Activated CD4-positive, alpha-beta memory T cell treated with anti-CD3 and anti-CD28 coated beads, Interleukin-2, amount 10 ng/mL, durations not matched to agents 7 days and 5 days (primary cell): ENCODE results near the gene LHFPL4. TPM values are rescaled to one million over a fixed set of nuclear protein-coding genes. Genes with fewer than 3 reads are reported as not detected.
"Not testable (repeated sequence)": the region's sequence is repeated elsewhere in the genome, so short reads cannot be mapped to it uniquely, and the experiment has no call there.

Source experiments
- CTCF ChIA-PET: fragments of 350-600 bp; sonication (Branson Sonifier 250); formaldehyde crosslinking; loops from one replicate; lab custom pipeline; 2021; ENCODE audit warnings: antibody characterized with exemption, inconsistent platforms; lab: Charles Lee
- POLR2A ChIA-PET: fragments of 350-600 bp; sonication (Branson Sonifier 250); formaldehyde crosslinking; loops from one replicate; lab custom pipeline; 2021; ENCODE audit warnings: antibody characterized with exemption; lab: Charles Lee
- DNase-seq: peaks from one replicate; pipeline ENCODE4 v3.0.0-alpha.2; 2020
- H3K27ac Mint-ChIP-seq: one replicate; pipeline ENCODE4 v1.8.0; 2021; ENCODE audit warnings: mild to moderate bottlenecking, mixed read lengths
- H3K27me3 Mint-ChIP-seq: one replicate; pipeline ENCODE4 v1.8.0; 2021; ENCODE audit warnings: mixed read lengths
- H3K36me3 Mint-ChIP-seq: one replicate; pipeline ENCODE4 v1.8.0; 2021; ENCODE audit warnings: low read depth, mixed read lengths
- H3K4me1 Mint-ChIP-seq: one replicate; pipeline ENCODE4 v1.8.0; 2021; ENCODE audit warnings: mixed read lengths
- H3K4me3 Mint-ChIP-seq: one replicate; pipeline ENCODE4 v1.8.0; 2021; ENCODE audit warnings: mild to moderate bottlenecking, mixed read lengths
- H3K9me3 Mint-ChIP-seq: one replicate; pipeline ENCODE4 v1.8.0; 2021; ENCODE audit warnings: mixed read lengths
- total RNA-seq, 2 experiments: library from RNA; stranded (reverse); gene quantifications; one replicate each; pipeline ENCODE4 v1.2.3, GENCODE V29; 2021

LHFPL4 gene
- total RNA-seq, 2 experiments from 2014 or later, result 0.05 TPM; not detected in 1

GRCh38 chr3:9512456-9513045 is 41.1 kb downstream of the LHFPL4 start:
- H3K4me3 Mint-ChIP-seq, result no peak overlapping the region
- peaks cover 20% of the 10 kb centered on the region for H3K27me3 Mint-ChIP-seq
- CTCF ChIA-PET, result interaction anchor here (3.4 kb wide), 1 partner anchor 11 kb away, joined by 15 read pairs; no protein-coding TSS in a partner anchor
- no peak for DNase-seq
- H3K9me3 Mint-ChIP-seq, result no peaks in the 10 kb centered on the region
- H3K4me1 Mint-ChIP-seq, result no peaks in the 10 kb centered on the region
- POLR2A ChIA-PET, result no interaction called here
- H3K27ac Mint-ChIP-seq, result no peak overlapping the region
- H3K36me3 Mint-ChIP-seq, result no peaks in the 10 kb centered on the region

GRCh38 chr3:9508781-9509180 is 44.8 kb downstream of the LHFPL4 start:
- Mint-ChIP-seq H3K4me3 (no peak overlapping the region), H3K27ac (no peak overlapping the region), H3K4me1 (no peaks in the 10 kb centered on the region), H3K36me3 (no peaks in the 10 kb centered on the region), H3K9me3 (no peaks in the 10 kb centered on the region), H3K27me3 (peaks cover 17% of the 10 kb centered on the region)
- DNase-seq, result no peak
- POLR2A ChIA-PET, result no interaction called here
- CTCF ChIA-PET, result no interaction called here

GRCh38 chr3:9507586-9508578 is 45.7 kb downstream of the LHFPL4 start:
- Mint-ChIP-seq H3K9me3 (no peaks in the 10 kb centered on the region), H3K4me3 (no peak overlapping the region)

GRCh38 chr3:9503283-9503682 is 50.3 kb downstream of the LHFPL4 start:
- Mint-ChIP-seq H3K36me3 (no peaks in the 10 kb centered on the region), H3K27ac (no peak overlapping the region), H3K27me3 (peaks cover 26% of the 10 kb centered on the region), H3K4me1 (peaks cover 2% of the 10 kb centered on the region), H3K4me3 (no peak overlapping the region), H3K9me3 (no peaks in the 10 kb centered on the region)
- ChIA-PET POLR2A (no interaction called here), CTCF (interaction anchor here (0.6 to 4.1 kb wide), 19 partner anchors 8 to 536 kb away, joined by 3 to 28 read pairs (median 4); partner anchors contain the start of genes ARPC4 and OGG1)
- DNase-seq, result peak; percentile 78

More at GRCh38 chr3:9507586-9508578, 45.7 kb downstream of the LHFPL4 start:
- ChIA-PET POLR2A (interaction anchor here (1.1 kb wide), 1 partner anchor 15 kb away, joined by 3 read pairs; no protein-coding TSS in a partner anchor), CTCF (no interaction called here)
- H3K4me1 Mint-ChIP-seq, result no peaks in the 10 kb centered on the region
- H3K27ac Mint-ChIP-seq, result no peak overlapping the region
- H3K27me3 Mint-ChIP-seq, result peaks cover 17% of the 10 kb centered on the region
- no peaks in the 10 kb centered on the region for H3K36me3 Mint-ChIP-seq
- no peak for DNase-seq

GRCh38 chr3:9501226-9501625 is 52.4 kb downstream of the LHFPL4 start:
- no peaks in the 10 kb centered on the region for H3K36me3 Mint-ChIP-seq
- no peaks in the 10 kb centered on the region for H3K9me3 Mint-ChIP-seq
- H3K4me3 Mint-ChIP-seq, result no peak overlapping the region
- H3K27ac Mint-ChIP-seq, result no peak overlapping the region
- POLR2A ChIA-PET, result interaction anchor here (1.5 kb wide), 1 partner anchor 140 kb away, joined by 3 read pairs; no protein-coding TSS in a partner anchor
- H3K27me3 Mint-ChIP-seq, result peaks cover 24% of the 10 kb centered on the region
- no peak for DNase-seq
- H3K4me1 Mint-ChIP-seq, result peaks cover 2% of the 10 kb centered on the region
- CTCF ChIA-PET, result interaction anchor here (0.6 to 4.1 kb wide), 11 partner anchors 9 to 226 kb away, joined by 3 to 15 read pairs (median 3); no protein-coding TSS in a partner anchor

- Mint-ChIP-seq H3K9me3 (no peaks in the 10 kb centered on the region), H3K4me3 (no peak overlapping the region), H3K27me3 (peaks cover 24% of the 10 kb centered on the region), H3K36me3 (no peaks in the 10 kb centered on the region), H3K27ac (no peak overlapping the region), H3K4me1 (peaks cover 2% of the 10 kb centered on the region)
- peak; percentile 77 for DNase-seq
- CTCF ChIA-PET, result interaction anchor here (0.6 to 4.1 kb wide), 10 partner anchors 8 to 227 kb away, joined by 3 to 15 read pairs (median 4); no protein-coding TSS in a partner anchor
- POLR2A ChIA-PET, result interaction anchor here (0.6 kb wide), 1 partner anchor 963 kb away, joined by 3 read pairs; no protein-coding TSS in a partner anchor
Measured at GRCh38 chr3:9500108-9501050, 53.2 kb downstream of the LHFPL4 start.

- H3K4me1 Mint-ChIP-seq, result peaks cover 2% of the 10 kb centered on the region
- no peak overlapping the region for H3K4me3 Mint-ChIP-seq
- no peak overlapping the region for H3K27ac Mint-ChIP-seq
- H3K27me3 Mint-ChIP-seq, result peaks cover 21% of the 10 kb centered on the region
- no peaks in the 10 kb centered on the region for H3K36me3 Mint-ChIP-seq
- DNase-seq, result no peak
- ChIA-PET POLR2A (interaction anchor here (0.6 kb wide), 1 partner anchor 964 kb away, joined by 3 read pairs; no protein-coding TSS in a partner anchor), CTCF (interaction anchor here (0.6 to 4.1 kb wide), 2 partner anchors 13 to 33 kb away, joined by 3 to 15 read pairs; no protein-coding TSS in a partner anchor)
- H3K9me3 Mint-ChIP-seq, result no peaks in the 10 kb centered on the region
Measured at GRCh38 chr3:9499455-9500107, 54.0 kb downstream of the LHFPL4 start.

- no peaks in the 10 kb centered on the region for H3K36me3 Mint-ChIP-seq
- H3K4me1 Mint-ChIP-seq, result peaks cover 2% of the 10 kb centered on the region
- H3K27me3 Mint-ChIP-seq, result peaks cover 21% of the 10 kb centered on the region
- ChIA-PET POLR2A (no interaction called here), CTCF (interaction anchor here (0.9 kb wide), 1 partner anchor 145 kb away, joined by 5 read pairs; no protein-coding TSS in a partner anchor)
- DNase-seq, result no peak
- no peak overlapping the region for H3K27ac Mint-ChIP-seq
- no peaks in the 10 kb centered on the region for H3K9me3 Mint-ChIP-seq
- no peak overlapping the region for H3K4me3 Mint-ChIP-seq
Measured at GRCh38 chr3:9498781-9499180, 54.8 kb downstream of the LHFPL4 start.

GRCh38 chr3:9497821-9498565 is 55.6 kb downstream of the LHFPL4 start:
- CTCF ChIA-PET, result interaction anchor here (0.9 kb wide), 1 partner anchor 145 kb away, joined by 5 read pairs; no protein-coding TSS in a partner anchor
- Mint-ChIP-seq H3K4me3 (no peak overlapping the region), H3K4me1 (peaks cover 2% of the 10 kb centered on the region), H3K36me3 (no peaks in the 10 kb centered on the region), H3K9me3 (no peaks in the 10 kb centered on the region), H3K27me3 (peaks cover 21% of the 10 kb centered on the region), H3K27ac (no peak overlapping the region)
- no peak for DNase-seq
- POLR2A ChIA-PET, result no interaction called here

- POLR2A ChIA-PET, result no interaction called here
- peaks cover 2% of the 10 kb centered on the region for H3K4me1 Mint-ChIP-seq
- no peak overlapping the region for H3K4me3 Mint-ChIP-seq
- H3K9me3 Mint-ChIP-seq, result no peaks in the 10 kb centered on the region
- CTCF ChIA-PET, result no interaction called here
- no peak for DNase-seq
- no peak overlapping the region for H3K27ac Mint-ChIP-seq
- H3K36me3 Mint-ChIP-seq, result no peaks in the 10 kb centered on the region
- H3K27me3 Mint-ChIP-seq, result peaks cover 19% of the 10 kb centered on the region
Measured at GRCh38 chr3:9496893-9497292, 56.7 kb downstream of the LHFPL4 start.

- not testable (repeated sequence) for H3K27ac Mint-ChIP-seq, H3K27me3 Mint-ChIP-seq, DNase-seq, H3K4me3 Mint-ChIP-seq, H3K36me3 Mint-ChIP-seq, H3K9me3 Mint-ChIP-seq, H3K4me1 Mint-ChIP-seq
- ChIA-PET CTCF (interaction anchor here (4.5 kb wide), 1 partner anchor 10 kb away, joined by 28 read pairs; no protein-coding TSS in a partner anchor), POLR2A (interaction anchor here (1.0 kb wide), 1 partner anchor 10 kb away, joined by 5 read pairs; no protein-coding TSS in a partner anchor)
Measured at GRCh38 chr3:9494036-9494435, 59.6 kb downstream of the LHFPL4 start.
